ENCODE measurements around the gene MCMBP.

DNA sequence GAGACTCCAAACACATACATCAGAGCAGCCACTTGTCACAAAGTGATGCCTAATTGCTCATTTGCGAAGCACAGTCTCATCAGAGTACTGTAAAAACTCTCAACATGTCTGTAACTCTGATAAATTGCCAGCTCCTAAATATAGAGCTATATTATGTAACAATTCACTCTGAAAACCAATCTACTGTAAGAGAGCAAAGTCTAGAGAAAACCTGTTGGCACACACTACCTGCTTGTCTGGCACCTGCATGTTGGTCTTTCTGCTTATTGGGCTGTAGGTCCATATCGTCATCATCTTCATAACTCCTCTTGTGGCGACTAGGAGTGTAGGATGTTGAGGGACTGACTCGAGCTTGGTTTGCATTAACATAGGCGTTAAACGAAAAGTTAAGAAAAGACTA, 19.8 kb downstream of the MCMBP start:
- TF ChIP-seq TAF1 (IDR thresholded peaks at IDR 0.05; ENCODE audit: low read depth), result no peak
- TF ChIP-seq, protein P1, sequence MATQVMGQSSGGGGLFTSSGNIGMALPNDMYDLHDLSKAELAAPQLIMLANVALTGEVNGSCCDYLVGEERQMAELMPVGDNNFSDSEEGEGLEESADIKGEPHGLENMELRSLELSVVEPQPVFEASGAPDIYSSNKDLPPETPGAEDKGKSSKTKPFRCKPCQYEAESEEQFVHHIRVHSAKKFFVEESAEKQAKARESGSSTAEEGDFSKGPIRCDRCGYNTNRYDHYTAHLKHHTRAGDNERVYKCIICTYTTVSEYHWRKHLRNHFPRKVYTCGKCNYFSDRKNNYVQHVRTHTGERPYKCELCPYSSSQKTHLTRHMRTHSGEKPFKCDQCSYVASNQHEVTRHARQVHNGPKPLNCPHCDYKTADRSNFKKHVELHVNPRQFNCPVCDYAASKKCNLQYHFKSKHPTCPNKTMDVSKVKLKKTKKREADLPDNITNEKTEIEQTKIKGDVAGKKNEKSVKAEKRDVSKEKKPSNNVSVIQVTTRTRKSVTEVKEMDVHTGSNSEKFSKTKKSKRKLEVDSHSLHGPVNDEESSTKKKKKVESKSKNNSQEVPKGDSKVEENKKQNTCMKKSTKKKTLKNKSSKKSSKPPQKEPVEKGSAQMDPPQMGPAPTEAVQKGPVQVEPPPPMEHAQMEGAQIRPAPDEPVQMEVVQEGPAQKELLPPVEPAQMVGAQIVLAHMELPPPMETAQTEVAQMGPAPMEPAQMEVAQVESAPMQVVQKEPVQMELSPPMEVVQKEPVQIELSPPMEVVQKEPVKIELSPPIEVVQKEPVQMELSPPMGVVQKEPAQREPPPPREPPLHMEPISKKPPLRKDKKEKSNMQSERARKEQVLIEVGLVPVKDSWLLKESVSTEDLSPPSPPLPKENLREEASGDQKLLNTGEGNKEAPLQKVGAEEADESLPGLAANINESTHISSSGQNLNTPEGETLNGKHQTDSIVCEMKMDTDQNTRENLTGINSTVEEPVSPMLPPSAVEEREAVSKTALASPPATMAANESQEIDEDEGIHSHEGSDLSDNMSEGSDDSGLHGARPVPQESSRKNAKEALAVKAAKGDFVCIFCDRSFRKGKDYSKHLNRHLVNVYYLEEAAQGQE (IDR thresholded peaks at IDR 0.05; ENCODE audit: low read depth), result no peak
- no peak for TF ChIP-seq EP300 (IDR thresholded peaks at IDR 0.05; ENCODE audit: borderline replicate concordance)
- no peak for TF ChIP-seq TCF12 (IDR thresholded peaks at IDR 0.05; ENCODE audit: low read depth)
- no peak for TF ChIP-seq EGR1 (IDR thresholded peaks at IDR 0.05)
- no peak for TF ChIP-seq FOXM1 (IDR thresholded peaks at IDR 0.05; ENCODE audit: borderline replicate concordance, low read depth)
- no peak for TF ChIP-seq TEAD4 (IDR thresholded peaks at IDR 0.05)
- no peak for TF ChIP-seq YY1 (IDR thresholded peaks at IDR 0.05; ENCODE audit: low read depth)
